GM12872 (cell line): ENCODE data around the gene FANK1.

Source experiments
- CTCF ChIP-seq: IDR thresholded peaks from 3 replicates; pipeline ENCODE4 v1.5.1; 2011; ENCODE audit warnings: low read depth, mild to moderate bottlenecking, low read length, moderate library complexity; ENCODE audit not compliant: insufficient read depth

The FANK1 gene

GRCh38 chr10:126016156-126016805 lies 119.9 kb downstream of the FANK1 start:
- no peak for TF ChIP-seq CTCF

- no peak for TF ChIP-seq CTCF
These were observed 120.5 kb downstream of the FANK1 start for GRCh38 chr10:126016882-126017281.

DNA sequence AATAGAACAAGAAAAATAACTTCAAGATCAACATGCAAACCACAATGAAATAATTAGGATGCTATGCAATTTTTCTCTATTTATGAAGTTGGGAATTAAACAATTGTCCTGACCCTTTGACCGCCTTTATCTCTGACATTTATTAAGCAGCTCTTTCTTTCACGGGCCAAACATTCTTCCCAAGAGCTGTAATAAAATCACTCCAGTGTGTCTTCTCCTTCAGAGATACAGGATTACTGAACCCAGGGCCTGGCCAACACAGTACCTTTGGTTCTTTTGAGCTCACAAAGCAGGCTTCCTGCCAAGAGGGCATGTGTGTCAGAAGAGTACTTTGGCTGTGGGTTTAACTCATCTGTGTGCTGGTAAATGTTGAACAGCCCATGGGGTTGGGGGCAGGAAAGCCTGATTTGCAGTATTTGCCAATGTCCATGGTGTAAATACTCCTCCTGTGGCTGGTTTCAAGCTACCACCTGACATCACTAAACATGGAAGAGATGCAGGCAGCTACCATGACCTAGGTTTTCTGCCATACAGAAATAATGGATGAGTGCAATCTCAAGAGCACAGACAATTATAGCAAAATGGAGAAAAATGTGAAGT lies 121.7 kb downstream of the FANK1 start:
- TF ChIP-seq CTCF = no peak

GRCh38 chr10:126021833-126022500 lies 125.6 kb downstream of the FANK1 start:
- TF ChIP-seq CTCF = no peak

DNA sequence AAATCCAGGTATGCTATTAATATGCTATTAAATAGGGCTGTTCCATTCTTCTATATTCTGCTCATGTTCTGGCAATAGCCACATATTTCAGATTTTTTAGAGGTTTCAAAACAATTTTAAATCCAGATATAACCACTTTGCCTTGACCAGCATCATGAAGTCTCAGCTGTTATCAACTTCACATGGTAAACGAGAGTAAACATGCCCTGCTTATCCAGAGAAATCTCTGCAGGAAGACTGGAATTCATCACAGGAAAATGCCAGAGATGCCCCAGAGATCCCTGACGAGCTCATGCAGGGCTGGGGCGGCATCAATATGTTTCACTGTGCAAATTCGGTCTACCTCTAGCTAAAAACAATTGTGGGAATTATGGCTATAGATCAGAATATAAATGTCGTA lies 126.5 kb downstream of the FANK1 start:
- no peak for TF ChIP-seq CTCF

DNA sequence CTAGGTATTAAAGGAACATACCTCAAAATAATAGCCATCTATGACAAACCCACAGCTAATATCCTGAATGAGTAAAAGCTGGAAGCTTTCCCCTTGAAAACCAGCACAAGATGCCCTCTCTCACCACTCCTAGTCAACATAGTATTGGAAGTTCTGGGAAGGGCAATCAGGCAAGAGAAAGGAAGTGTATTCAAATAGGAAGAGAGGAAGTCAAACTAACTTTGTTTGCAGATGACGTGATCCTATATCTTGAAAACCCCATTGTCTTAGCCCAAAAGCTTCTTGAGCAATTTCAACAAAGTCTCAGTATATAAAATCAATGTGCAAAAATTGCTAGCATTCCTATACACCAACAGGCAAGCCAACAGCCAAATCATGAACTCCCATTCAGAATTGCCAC lies 131.3 kb downstream of the FANK1 start:
- no peak for TF ChIP-seq CTCF

DNA sequence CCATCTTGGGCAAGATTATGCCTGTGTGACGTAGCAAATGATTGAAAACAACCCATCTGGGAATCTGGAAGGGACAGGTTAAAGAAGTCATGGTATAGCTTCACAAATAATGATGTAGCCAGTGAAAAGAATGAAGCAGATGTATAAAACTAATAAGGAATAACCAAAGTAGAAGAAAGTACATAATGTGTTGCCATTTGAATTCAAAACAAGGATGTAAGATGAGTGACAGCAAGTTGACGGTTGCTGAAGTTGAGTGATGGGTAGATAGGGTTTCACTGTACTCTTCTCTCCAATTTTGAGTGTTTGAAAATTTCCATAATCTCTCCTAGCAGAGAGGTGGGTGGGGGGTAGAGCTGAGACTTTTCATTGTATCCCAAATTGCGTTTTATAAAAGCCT lies 133.6 kb downstream of the FANK1 start:
- no peak for TF ChIP-seq CTCF
